DND-41 (cell line): ENCODE results near the gene CHST12.

Source experiments
- CTCF ChIP-seq: IDR thresholded peaks from 2 replicates; pipeline ENCODE4 v1.5.1; 2012; ENCODE audit warnings: borderline replicate concordance, low read length, moderate library complexity, mild to moderate bottlenecking; ENCODE audit not compliant: poor library complexity, severe bottlenecking; ENCODE audit errors: extremely low read depth
- EZH2 ChIP-seq: IDR thresholded peaks from 3 replicates; pipeline ENCODE4 v1.6.1; 2012; ENCODE audit warnings: borderline replicate concordance, low read depth, mild to moderate bottlenecking, moderate library complexity, low read length, inconsistent platforms; ENCODE audit not compliant: severe bottlenecking

- TF ChIP-seq CTCF (no peak), EZH2 (no peak)
These were observed 34.8 kb downstream of the CHST12 start for GRCh38 chr7:2438186-2438585.
